ENCODE measurements around the gene CFAP119. TPM values are rescaled to one million over a fixed set of nuclear protein-coding genes. Genes with fewer than 3 reads are reported as not detected.
A peak's percentile ranks its signal among the peaks of the same experiment; 100 is the strongest.

The CFAP119 gene
- total and polyA plus RNA-seq, 2 experiments from 2014 or later, result 7.1 to 16.4 TPM

DNA sequence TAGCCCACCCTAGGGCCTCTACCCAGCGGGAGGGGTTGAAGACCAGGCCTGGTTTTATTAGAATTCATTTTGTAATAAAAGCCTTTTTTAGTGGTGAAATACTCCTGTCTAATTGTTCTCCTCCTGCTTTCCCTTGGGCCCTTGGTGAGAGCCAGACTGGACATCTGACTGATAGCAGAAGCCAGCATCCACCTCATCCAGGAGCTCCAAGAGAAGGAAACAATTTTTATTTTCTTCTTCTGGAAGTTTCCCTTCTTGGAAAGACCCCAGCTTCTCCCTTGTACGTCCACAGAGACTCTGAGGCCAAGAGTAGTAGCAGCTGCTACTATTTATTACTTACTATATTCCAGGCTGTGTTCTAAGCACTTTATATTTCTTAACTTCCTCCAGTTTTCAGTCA lies 17.7 kb downstream of the CFAP119 start:
- Histone ChIP-seq H3K4me3 (no peak overlapping the region), H3K9me3 (ENCODE audit: low read depth) (no peaks in the 10 kb centered on the region), H3K27me3 (no peaks in the 10 kb centered on the region), H3K4me1 (ENCODE audit: low read depth) (no peaks in the 10 kb centered on the region), H3K27ac (no peak overlapping the region), H3K36me3 (peaks cover 19% of the 10 kb centered on the region)
- TF ChIP-seq, protein P1, sequence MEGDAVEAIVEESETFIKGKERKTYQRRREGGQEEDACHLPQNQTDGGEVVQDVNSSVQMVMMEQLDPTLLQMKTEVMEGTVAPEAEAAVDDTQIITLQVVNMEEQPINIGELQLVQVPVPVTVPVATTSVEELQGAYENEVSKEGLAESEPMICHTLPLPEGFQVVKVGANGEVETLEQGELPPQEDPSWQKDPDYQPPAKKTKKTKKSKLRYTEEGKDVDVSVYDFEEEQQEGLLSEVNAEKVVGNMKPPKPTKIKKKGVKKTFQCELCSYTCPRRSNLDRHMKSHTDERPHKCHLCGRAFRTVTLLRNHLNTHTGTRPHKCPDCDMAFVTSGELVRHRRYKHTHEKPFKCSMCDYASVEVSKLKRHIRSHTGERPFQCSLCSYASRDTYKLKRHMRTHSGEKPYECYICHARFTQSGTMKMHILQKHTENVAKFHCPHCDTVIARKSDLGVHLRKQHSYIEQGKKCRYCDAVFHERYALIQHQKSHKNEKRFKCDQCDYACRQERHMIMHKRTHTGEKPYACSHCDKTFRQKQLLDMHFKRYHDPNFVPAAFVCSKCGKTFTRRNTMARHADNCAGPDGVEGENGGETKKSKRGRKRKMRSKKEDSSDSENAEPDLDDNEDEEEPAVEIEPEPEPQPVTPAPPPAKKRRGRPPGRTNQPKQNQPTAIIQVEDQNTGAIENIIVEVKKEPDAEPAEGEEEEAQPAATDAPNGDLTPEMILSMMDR (IDR thresholded peaks at IDR 0.05; ENCODE audit: low read depth, low read length), result no peak
- no peak for DNase-seq (ENCODE audit: low read depth in 1 of 2, low spot score in 1 of 2)

DNA sequence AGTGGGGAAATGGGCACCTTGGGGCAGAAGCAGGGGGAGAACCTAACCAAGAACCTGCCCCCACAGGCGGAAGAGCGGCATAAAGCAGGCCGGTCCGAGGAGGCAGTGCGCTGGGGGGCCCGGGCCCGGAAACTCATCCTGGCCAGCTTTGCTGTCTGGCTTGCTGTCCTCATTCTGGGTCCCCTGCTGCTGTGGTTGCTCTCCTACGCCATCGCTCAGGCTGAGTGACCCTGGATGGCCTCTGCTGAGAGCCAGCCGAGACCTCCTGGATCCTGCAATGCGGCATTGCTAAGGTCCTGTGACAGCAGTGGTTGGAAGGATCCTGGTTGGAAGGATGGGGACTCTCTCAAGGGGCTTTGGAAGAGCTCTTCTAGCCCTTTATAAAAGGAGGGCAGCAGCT lies 18.1 kb downstream of the CFAP119 start:
- TF ChIP-seq, protein P1 (IDR thresholded peaks at IDR 0.05; ENCODE audit: low read depth, low read length), result no peak
- H3K9me3 ChIP-seq (ENCODE audit: low read depth), result no peaks in the 10 kb centered on the region
- peaks cover 19% of the 10 kb centered on the region for H3K36me3 ChIP-seq
- DNase-seq (ENCODE audit: low read depth in 1 of 2, low spot score in 1 of 2), result no peak
- H3K27ac ChIP-seq, result no peak overlapping the region
- no peaks in the 10 kb centered on the region for H3K4me1 ChIP-seq (ENCODE audit: low read depth)
- H3K4me3 ChIP-seq, result no peak overlapping the region
- no peaks in the 10 kb centered on the region for H3K27me3 ChIP-seq

DNA sequence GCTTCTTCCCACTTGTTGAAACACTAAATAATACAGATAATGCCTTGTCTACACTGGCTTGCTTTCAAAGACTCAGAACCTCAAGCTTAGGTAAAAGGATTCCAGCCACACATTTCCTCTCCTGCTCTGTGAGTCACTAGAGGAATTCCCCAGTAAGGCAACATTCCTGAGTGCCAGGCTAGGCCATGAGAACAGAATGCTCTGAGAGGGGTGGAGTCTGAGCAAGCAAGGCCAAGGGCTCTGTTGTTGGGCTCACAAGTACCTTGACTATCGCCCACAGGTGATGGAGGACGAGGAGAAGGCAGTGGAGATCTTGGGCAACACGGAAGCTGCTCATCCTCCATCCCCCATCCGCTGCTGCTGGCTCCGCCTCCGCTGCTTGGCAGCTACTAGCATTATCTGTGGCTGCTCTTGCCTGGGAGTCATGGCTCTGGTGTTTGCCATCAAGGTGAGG lies 20.4 kb downstream of the CFAP119 start:
- Histone ChIP-seq H3K4me3 (no peak overlapping the region), H3K27ac (peak overlapping the region; percentile 94), H3K4me1 (ENCODE audit: low read depth) (no peaks in the 10 kb centered on the region), H3K9me3 (ENCODE audit: low read depth) (no peaks in the 10 kb centered on the region), H3K27me3 (no peaks in the 10 kb centered on the region), H3K36me3 (peaks cover 35% of the 10 kb centered on the region)
- TF ChIP-seq, protein P1 (IDR thresholded peaks at IDR 0.05; ENCODE audit: low read depth, low read length), result no peak
- peak; percentile 64 to 75 for DNase-seq (ENCODE audit: low read depth in 1 of 2, low spot score in 1 of 2)

DNA sequence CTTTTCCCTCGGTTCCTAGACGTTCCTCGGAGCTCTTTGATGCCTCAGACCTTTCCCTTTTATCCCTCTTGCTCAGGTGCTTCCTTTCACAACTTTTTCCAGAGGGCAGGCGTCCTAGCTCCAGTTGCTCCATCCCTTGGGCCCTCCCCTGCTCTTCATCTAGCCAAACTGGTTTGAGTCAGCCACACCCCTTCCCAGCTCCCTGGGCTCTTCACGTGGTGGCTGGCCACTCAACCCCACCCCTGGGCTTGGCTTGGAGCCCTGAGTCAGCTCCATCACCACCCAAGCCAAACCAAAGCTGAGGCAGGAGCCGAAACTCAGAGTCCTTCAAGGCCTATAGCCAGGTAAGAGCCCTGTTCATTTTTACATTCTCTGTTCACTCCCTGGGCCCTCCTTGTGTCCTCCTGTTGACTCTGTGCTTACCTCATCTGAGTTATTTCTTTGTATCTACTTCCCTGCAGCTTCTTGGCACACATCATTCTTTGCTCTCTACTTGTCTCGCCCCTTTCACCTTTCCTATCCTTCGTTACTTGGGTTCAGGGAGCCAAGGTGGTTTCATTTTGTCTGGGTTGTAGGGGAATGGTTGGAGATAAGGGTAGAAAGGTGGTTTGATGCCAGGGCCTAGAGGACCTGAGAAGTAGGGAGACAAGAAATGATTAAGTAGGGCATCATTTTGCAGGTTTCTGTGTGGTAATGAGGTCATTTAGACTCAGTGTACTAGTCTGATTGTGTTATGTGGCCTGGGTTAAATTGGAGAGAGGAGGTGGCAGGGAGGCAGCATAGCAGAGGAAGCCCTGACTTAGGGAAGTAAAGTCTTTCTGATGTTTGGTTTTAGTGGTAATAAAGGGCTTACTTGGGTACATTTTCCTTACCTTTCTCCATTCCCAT lies 21.3 kb downstream of the CFAP119 start:
- no peaks in the 10 kb centered on the region for H3K4me1 ChIP-seq (ENCODE audit: low read depth)
- H3K27ac ChIP-seq, result peak overlapping the region; percentile 94
- H3K9me3 ChIP-seq (ENCODE audit: low read depth), result no peaks in the 10 kb centered on the region
- peaks cover 43% of the 10 kb centered on the region for H3K36me3 ChIP-seq
- H3K4me3 ChIP-seq, result no peak overlapping the region
- H3K27me3 ChIP-seq, result no peaks in the 10 kb centered on the region
- DNase-seq (ENCODE audit: low read depth in 1 of 2, low spot score in 1 of 2), result peak in 1 of 2 donors; percentile 86
- TF ChIP-seq, protein P1 (IDR thresholded peaks at IDR 0.05; ENCODE audit: low read depth, low read length), result no peak

DNA sequence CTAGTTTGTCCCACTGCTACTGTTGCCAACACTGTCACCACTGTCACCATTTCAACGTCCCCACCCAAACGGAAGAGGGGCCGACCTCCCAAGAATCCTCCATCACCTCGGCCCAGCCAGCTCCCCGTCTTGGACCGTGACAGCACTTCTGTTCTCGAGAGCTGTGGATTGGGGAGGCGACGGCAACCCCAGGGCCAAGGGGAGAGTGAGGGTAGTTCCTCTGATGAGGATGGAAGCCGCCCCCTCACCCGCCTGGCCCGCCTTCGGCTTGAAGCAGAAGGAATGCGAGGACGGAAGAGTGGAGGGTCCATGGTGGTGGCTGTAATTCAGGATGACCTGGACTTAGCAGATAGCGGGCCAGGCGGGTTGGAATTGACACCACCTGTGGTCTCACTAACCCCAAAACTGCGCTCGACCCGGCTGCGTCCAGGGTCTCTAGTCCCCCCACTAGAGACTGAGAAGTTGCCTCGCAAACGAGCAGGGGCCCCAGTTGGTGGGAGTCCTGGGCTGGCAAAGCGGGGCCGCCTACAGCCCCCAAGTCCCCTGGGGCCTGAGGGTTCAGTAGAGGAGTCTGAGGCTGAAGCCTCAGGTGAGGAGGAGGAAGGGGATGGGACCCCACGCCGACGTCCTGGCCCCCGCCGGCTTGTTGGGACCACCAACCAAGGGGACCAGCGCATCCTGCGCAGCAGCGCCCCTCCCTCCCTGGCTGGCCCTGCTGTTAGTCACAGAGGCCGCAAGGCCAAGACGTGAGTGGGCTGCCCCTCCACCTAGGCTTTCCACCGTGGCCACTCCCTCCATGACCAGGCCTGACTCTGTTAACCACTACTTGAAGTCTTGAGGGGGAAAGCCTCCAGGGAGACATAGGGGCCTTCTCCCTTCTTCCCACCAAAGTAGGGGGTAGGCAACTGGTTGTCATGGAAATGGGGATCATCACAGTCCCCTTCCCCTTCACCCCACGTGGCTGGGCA lies 22.6 kb downstream of the CFAP119 start:
- TF ChIP-seq, protein P1 (IDR thresholded peaks at IDR 0.05; ENCODE audit: low read depth, low read length), result no peak
- Histone ChIP-seq H3K4me3 (no peak overlapping the region), H3K9me3 (ENCODE audit: low read depth) (no peaks in the 10 kb centered on the region), H3K36me3 (peaks cover 39% of the 10 kb centered on the region), H3K27me3 (no peaks in the 10 kb centered on the region), H3K27ac (no peak overlapping the region), H3K4me1 (ENCODE audit: low read depth) (no peaks in the 10 kb centered on the region)
- DNase-seq (ENCODE audit: low read depth in 1 of 2, low spot score in 1 of 2), result no peak

All from cardiac muscle cell (in vitro differentiated cells and primary cell).